IPS-NIHi7 (cell line): ENCODE measurements around the gene COLQ.

Experiments used
- DNase-seq: peaks from one replicate; pipeline ENCODE4 v3.0.0; 2012; ENCODE audit warnings: mixed read lengths; ENCODE audit errors: extremely low spot score

The COLQ gene

DNA sequence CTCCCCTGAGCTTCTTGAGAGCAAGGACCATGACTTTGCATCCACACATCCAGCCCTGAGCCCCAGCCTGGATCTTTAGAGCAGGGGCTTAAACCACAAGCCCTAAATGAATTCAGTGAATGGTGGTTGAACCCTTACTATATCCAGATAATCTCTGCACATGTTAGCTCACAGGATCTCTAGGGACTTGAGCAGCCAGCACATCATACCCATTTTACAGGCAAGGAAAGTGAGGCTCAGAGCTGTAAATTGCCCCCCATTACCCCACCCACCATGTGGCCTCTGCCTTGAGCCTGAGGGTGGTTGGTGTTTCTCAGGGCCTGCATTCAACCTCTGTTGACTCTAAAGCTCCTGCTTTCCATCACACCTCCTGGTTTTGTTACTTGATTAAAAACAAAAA, 66.5 kb downstream of the COLQ start:
- no peak for DNase-seq

DNA sequence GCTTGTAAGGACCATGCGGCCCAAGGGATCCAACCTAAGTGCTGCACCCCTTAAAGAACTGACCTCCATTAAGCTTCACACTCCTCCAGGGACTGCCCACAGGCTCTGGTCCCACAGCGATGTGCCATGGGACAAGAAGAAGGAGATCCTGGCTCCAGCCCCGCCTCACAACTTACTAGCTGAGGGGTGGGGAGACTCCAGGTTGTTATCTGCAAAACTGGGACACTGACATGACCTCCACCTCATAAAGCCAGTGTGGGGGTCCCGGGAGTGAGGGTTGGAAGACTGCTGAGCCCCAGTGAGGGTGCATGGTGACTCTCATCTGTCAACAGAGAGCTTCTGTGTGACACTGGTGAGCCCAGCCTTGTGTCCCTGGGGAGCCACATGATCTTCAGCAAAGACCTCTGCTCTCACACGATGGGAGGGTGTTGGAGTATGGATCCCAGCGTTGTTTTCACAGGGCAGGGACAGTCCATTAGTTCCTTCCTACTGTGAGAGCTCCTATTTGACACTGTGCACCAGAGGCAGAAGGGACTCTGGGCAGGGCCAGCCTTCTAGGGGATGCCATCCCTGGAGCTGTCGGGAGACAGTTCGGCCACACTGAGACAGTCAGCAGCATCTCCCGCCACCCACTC, 67.4 kb downstream of the COLQ start:
- DNase-seq = no peak

- no peak for DNase-seq
Measured at GRCh38 chr3:15453501-15453900, 68.0 kb downstream of the COLQ start.

- no peak for DNase-seq
Measured at GRCh38 chr3:15452961-15453360, 68.5 kb downstream of the COLQ start.

DNA sequence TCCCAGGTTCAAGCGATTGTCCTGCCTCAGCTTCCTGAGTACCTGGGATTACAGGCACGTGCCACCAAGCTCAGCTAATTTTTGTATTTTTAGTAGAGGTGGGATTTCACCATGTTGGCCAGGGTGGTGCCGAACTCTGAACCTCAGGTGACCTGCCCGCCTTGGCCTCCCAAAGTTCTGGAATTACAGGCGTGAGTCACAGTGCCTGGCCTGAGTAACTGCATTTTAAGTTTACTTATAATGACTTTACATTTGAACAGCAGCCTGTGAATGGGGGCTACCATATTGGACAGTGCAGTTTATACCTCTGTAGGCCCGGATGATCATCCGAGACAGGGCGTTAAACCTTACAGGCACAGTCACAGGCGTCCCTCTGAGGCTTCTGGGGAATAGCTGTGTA, 69.3 kb downstream of the COLQ start:
- no peak for DNase-seq

- DNase-seq = no peak
Measured at GRCh38 chr3:15451216-15452113, 70.0 kb downstream of the COLQ start.

GRCh38 chr3:15450438-15451215, 70.9 kb downstream of the COLQ start:
- DNase-seq = no peak

- no peak for DNase-seq
Measured at GRCh38 chr3:15449489-15450224, 71.8 kb downstream of the COLQ start.

DNA sequence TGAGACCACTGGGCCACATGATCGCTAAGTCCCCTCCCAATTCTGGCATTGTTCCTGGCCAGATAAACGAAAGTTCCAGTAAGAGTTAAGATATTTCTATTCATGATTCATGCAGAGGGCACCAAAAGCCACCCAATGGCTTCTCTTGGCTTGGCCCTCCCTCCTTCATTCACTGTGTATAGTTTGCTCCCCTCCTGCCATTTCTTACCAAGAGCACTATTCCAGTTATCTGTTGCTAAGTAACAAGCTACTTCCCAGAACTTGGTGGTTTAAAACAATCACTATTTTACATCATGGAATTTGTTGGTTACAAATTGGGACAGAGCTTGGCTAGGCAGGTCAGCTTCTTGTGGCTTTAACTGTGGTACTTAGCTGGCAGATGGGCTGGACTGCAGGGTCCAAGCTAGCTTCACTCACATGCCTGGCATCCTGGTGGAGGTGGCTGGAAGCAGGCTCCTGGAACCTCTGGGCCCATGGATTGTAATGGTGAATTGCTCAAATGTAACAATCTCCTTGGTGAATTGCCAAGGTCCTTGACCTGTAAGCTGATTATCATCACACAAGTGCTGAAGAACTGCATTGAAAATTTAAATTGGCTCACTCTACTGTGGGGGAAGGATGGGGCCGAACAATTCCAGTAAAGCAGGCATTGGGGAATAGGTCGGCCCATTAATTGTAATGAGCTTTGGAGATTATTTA, 77.5 kb downstream of the COLQ start:
- DNase-seq = no peak

DNA sequence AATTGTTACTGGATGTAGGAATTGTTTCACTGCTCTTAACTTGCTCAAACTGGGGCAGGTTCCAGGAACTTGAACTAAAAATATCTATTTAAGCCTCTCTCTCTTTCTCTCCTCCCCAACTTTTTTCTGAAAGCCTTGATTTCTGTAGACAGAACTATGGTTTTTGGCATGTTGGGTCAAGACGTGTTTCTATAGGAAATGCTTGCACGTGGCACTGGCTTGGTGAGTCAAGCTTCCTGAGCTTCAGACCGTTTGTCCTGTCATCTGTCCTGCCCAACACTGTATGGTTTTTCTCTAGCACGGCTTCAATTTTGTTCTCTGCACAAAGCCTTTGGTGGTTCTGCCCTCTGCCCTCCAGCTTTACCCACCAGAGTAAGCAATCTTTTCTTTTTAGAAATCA, 80.6 kb downstream of the COLQ start:
- DNase-seq = no peak

DNA sequence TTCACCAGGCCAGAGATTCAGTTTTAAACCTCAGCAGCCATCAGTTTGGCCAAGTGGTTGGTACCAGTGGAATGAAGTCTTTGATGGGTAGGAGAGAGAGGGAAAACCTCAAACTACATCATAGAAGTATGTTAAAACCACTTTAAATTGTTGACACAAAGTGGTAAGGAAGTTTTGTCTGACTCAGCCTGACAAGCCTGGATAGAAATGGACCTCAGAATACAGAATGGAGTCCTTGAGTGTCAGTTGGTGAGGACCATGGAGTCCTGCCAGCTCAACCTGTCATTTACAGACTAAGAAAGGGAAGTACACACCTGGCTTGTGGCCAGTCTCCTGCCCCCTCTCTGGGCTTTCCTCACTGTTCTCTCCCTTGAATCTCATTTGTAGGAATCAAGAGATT, 82.0 kb downstream of the COLQ start:
- no peak for DNase-seq

DNA sequence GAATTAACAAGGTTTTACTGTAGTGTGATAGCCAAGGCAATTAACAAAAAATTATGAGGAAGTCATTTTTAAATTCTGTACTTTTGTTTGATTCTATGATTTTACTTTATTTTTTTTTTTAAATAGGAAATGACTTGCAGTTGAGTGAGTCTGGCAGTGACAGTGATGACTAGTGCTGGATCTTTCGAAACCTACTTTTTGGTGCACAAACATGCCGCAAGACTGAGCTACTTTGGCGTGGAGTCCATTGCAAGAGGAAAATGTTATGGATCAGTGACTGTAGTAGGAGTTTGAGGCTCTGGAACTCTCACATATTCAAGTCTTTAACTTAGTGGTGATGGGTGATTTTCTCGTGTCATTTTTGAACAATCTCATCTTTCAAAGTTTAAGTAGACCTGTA, 82.5 kb downstream of the COLQ start:
- no peak for DNase-seq

DNA sequence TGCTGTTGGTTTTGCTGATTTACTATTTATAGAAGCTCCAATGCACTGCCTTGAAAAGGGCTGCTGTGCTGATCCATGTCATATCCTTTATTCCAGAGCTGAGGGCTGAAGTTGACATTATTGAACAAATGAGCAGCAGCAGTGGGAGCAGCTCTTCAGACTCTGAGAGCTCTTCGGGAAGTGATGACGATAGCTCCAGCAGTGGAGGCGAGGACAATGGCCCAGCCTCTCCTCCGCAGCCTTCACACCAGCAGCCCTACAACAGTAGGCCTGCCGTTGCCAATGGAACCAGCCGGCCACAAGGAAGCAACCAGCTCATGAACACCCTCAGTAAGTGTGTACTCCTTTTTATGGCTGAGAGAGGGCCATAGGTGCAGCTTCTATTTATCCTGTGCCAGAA, 85.3 kb downstream of the COLQ start:
- DNase-seq = no peak

GRCh38 chr3:15434756-15435155, 86.8 kb downstream of the COLQ start:
- DNase-seq = no peak

DNA sequence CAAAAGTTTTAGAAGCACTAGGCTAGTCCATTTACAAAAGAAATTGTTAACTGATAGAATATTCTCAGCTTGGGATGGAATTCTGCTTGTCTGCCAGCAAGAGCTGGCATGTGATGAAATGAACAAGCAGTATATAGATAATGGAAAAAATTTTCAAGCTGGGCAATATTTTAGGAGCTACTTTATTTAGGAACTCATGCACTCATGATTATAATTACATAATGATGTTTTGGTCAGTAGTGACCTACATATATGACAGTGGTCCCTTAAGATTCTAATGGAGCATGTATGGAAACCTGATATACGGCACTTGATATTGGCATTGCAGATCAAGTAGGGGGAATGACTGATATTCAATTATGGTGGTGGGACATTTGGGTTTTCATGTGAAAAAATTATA, 88.0 kb downstream of the COLQ start:
- no peak for DNase-seq

DNA sequence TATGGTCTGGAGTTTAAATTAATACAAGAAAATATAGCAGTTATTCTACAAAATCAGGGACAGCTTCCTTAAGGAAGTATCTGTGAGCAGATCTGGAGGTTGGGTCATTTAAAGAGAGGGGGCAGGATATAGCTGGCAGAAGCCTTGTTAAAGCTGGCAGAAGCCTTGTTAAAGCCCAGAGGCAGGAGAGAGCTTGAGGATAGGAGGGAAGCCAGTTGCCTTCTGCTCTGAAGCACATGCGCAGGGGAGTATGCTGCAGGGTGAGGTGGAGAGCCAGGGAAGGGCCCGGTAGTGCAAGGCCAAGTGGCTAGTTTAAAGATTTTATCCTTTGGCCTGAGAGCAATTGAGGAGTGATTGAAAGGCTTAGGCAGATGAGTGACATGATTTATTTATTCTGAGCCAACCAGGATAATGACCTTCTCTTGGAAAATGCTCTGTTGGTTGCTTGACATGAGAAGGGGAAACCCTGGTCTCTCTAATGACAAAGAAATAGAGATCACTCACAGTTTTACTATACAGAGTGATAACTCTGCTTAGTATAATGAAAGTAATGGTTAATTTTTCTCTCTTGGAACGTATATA, 90.2 kb downstream of the COLQ start:
- DNase-seq = no peak

- DNase-seq = no peak
Measured at GRCh38 chr3:15430624-15431023, 90.9 kb downstream of the COLQ start.

GRCh38 chr3:15429080-15429479, 92.4 kb downstream of the COLQ start:
- no peak for DNase-seq

DNA sequence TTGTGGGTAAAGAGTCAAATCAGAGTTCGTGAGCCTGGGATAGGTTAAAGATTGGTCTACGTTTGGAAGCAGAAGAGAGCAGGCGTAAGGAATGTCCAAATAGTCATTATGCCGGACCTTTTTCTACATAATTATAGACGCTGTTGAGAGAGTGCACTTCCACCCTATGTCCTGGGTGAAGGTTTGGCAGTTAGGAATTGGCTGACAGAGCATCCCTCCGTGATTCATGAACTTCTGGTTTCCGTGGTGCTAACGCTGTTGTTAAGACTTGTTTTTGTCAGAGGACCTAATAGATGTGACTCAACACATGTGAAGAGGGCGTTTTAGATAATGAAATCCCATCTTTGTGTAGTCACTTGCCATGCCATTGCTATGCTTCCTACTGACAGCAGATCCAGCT, 93.0 kb downstream of the COLQ start:
- DNase-seq = no peak

GRCh38 chr3:15427981-15428380, 93.5 kb downstream of the COLQ start:
- DNase-seq = peak; percentile 32
